DOHH2 (cell line): ENCODE data around the gene C1QTNF2.
"Not testable (repeated sequence)": the region's sequence is repeated elsewhere in the genome, so short reads cannot be mapped to it uniquely, and the experiment has no call there.

Source experiments
- H3F3A ChIP-seq: fragments of 200-600 bp; sonication (generic), shearing (Covaris generic); 2 replicates; pipeline ENCODE4 v1.6.0; 2016; ENCODE audit warnings: antibody characterized with exemption, mild to moderate bottlenecking; ENCODE audit not compliant: control insufficient read depth, insufficient read depth
- H3K27ac ChIP-seq: fragments of 200-600 bp; sonication (generic); 2 replicates; pipeline ENCODE4 v1.5.1; 2014; ENCODE audit warnings: low read depth, mild to moderate bottlenecking, low read length, moderate library complexity
- H3K27me3 ChIP-seq: fragments of 200-600 bp; sonication (generic); 2 replicates; pipeline ENCODE4 v1.6.1; 2014; ENCODE audit warnings: mild to moderate bottlenecking, low read length, mixed read lengths; ENCODE audit not compliant: control insufficient read depth
- H3K36me3 ChIP-seq: fragments of 200-600 bp; sonication (generic); 2 replicates; pipeline ENCODE4 v1.6.1; 2014; ENCODE audit warnings: mild to moderate bottlenecking, low read length, moderate library complexity, mixed read lengths; ENCODE audit not compliant: control insufficient read depth
- H3K4me1 ChIP-seq: fragments of 200-600 bp; sonication (generic); 2 replicates; pipeline ENCODE4 v1.6.1; 2014; ENCODE audit warnings: mild to moderate bottlenecking, low read length, mixed read lengths; ENCODE audit not compliant: control insufficient read depth
- H3K4me2 ChIP-seq: fragments of 200-600 bp; sonication (generic); 2 replicates; pipeline ENCODE4 v1.6.0; 2014; ENCODE audit warnings: mild to moderate bottlenecking, low read length, moderate library complexity
- H3K4me3 ChIP-seq: fragments of 200-600 bp; sonication (generic); 2 replicates; pipeline ENCODE4 v1.5.1; 2014; ENCODE audit warnings: mild to moderate bottlenecking, low read length, mixed read lengths
- H3K79me2 ChIP-seq: fragments of 200-600 bp; sonication (generic); 2 replicates; pipeline ENCODE4 v1.6.1; 2014; ENCODE audit warnings: mild to moderate bottlenecking, low read length, mixed read lengths; ENCODE audit not compliant: control insufficient read depth
- H3K9me2 ChIP-seq: fragments of 200-600 bp; sonication (generic); replicated peaks from 2 replicates; pipeline ENCODE4 v1.6.1; 2014; ENCODE audit warnings: mild to moderate bottlenecking, low read length, mixed read lengths; ENCODE audit not compliant: control insufficient read depth
- H3K9me3 ChIP-seq: fragments of 200-600 bp; sonication (generic); 2 replicates; pipeline ENCODE4 v1.6.1; 2014; ENCODE audit warnings: antibody characterized with exemption, low read length, mixed read lengths; ENCODE audit not compliant: control insufficient read depth, insufficient read depth
- H4K20me1 ChIP-seq: fragments of 200-600 bp; sonication (generic); 2 replicates; pipeline ENCODE4 v1.6.0; 2014; ENCODE audit warnings: low read depth, mild to moderate bottlenecking, antibody characterized with exemption, low read length, moderate library complexity; ENCODE audit not compliant: control insufficient read depth, insufficient read depth
- EZH2phosphoT487 ChIP-seq: fragments of 200-600 bp; sonication (generic); IDR thresholded peaks from 2 replicates; pipeline ENCODE4 v1.6.1; 2017; ENCODE audit warnings: borderline replicate concordance, mild to moderate bottlenecking, antibody characterized with exemption, low read length, moderate library complexity, mixed read lengths
- TF ChIP-seq, protein P1 (sequence below): fragments of 200-600 bp; sonication (generic); IDR thresholded peaks from one replicate; pipeline ENCODE4 v1.5.1; 2014; ENCODE audit warnings: antibody characterized with exemption, mild to moderate bottlenecking, low read depth, low read length; ENCODE audit not compliant: poor library complexity, severe bottlenecking

The C1QTNF2 gene

DNA sequence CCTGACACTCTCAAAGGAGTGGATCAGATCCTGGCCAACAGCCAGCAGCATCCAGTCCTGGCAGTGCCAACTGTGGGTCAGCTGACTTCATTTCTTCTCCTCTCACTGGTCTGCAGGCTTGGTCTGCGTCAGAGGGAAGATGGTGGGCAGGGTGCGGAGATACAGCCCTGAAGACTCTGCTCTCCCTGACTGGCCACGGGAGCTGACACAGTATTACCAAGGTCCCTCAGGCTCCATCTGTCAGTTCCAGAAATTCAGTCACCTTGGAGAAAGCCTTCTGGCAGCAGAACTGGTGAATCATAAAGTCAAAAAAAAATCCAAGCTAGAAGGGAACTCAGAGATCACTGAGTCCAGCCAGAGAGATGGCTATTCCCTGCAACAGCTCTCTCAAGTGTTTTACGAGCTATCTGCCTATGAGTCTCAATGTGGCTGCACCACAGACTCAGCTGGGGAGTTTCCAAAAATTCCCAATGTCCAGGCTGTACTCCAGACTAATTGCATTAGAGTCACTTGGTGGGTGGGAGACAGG lies 27.9 kb downstream of the C1QTNF2 start:
- no peaks in the 10 kb centered on the region for H3F3A ChIP-seq

DNA sequence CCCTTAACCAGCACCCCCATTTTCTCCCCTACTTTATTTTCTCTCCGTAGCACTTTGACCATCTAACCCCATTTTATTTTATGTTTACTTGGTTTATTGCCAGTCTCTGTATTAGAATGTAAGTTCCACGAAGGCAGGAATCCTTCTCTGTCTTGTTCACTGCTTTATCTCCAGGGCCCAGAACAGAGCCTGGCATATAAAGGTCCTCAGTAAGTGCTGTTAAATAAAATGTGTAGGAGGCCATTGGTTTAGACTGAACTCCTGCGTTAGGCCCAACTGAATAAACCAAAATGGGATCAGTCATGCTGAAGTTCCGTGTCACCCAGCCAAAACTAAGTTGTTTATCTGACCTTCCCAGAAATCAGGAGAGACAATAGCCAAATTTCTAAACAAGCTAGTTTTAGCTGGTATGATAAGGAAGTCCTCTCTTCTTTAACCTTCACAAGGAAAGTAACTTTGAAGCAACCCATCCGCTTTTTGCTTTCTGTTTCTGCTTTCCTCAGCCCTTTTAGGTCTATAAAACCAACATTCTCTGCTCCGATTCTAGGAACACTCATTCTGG lies 29.0 kb downstream of the C1QTNF2 start:
- TF ChIP-seq EZH2phosphoT487 = no peak
- TF ChIP-seq, protein P1, sequence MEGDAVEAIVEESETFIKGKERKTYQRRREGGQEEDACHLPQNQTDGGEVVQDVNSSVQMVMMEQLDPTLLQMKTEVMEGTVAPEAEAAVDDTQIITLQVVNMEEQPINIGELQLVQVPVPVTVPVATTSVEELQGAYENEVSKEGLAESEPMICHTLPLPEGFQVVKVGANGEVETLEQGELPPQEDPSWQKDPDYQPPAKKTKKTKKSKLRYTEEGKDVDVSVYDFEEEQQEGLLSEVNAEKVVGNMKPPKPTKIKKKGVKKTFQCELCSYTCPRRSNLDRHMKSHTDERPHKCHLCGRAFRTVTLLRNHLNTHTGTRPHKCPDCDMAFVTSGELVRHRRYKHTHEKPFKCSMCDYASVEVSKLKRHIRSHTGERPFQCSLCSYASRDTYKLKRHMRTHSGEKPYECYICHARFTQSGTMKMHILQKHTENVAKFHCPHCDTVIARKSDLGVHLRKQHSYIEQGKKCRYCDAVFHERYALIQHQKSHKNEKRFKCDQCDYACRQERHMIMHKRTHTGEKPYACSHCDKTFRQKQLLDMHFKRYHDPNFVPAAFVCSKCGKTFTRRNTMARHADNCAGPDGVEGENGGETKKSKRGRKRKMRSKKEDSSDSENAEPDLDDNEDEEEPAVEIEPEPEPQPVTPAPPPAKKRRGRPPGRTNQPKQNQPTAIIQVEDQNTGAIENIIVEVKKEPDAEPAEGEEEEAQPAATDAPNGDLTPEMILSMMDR = no peak
- Histone ChIP-seq H3K27me3 (0 out of 2 replicates have a peak, but pooled peaks cover 3% of the 10 kb centered on the region), H4K20me1 (no peaks in the 10 kb centered on the region), H3K79me2 (no peaks in the 10 kb centered on the region), H3K4me2 (no peak overlapping the region), H3K36me3 (no peaks in the 10 kb centered on the region), H3K4me1 (no peaks in the 10 kb centered on the region), H3K9me3 (no peaks in the 10 kb centered on the region), H3K27ac (no peak overlapping the region), H3K9me2 (no peaks in the 10 kb centered on the region), H3K4me3 (no peak overlapping the region), H3F3A (no peaks in the 10 kb centered on the region)

More for the DNA sequence above, 27.9 kb downstream of the C1QTNF2 start:
- Histone ChIP-seq H3K9me2 (no peaks in the 10 kb centered on the region), H4K20me1 (no peaks in the 10 kb centered on the region), H3K36me3 (no peaks in the 10 kb centered on the region), H3K9me3 (no peaks in the 10 kb centered on the region), H3K4me2 (no peak overlapping the region), H3K79me2 (no peaks in the 10 kb centered on the region), H3K4me3 (no peak overlapping the region), H3K27ac (no peak overlapping the region), H3K4me1 (no peaks in the 10 kb centered on the region), H3K27me3 (0 out of 2 replicates have a peak, but pooled peaks cover 3% of the 10 kb centered on the region)
- TF ChIP-seq, protein P1 = no peak
- TF ChIP-seq EZH2phosphoT487 = no peak

DNA sequence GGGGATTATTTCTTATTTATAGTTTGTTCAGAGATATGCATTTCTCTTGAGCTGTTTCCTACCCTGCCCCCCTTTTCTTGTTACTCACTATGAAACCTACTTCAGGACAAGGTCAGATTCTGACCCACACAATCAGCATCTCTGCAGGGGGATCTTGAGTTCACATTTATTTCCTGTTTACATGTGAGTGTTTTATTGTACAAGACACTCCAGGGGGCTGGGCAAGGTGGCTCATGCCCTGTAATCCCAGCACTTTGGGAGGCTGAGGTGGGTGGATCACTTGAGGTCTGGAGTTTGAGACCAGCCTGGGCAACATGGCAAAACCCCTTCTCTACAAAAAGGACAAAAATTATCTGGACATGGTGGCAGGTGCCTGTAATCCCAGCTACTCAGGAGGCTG lies 29.9 kb downstream of the C1QTNF2 start:
- not testable (repeated sequence) for H3K4me3 ChIP-seq, H3K79me2 ChIP-seq, H3K36me3 ChIP-seq

DNA sequence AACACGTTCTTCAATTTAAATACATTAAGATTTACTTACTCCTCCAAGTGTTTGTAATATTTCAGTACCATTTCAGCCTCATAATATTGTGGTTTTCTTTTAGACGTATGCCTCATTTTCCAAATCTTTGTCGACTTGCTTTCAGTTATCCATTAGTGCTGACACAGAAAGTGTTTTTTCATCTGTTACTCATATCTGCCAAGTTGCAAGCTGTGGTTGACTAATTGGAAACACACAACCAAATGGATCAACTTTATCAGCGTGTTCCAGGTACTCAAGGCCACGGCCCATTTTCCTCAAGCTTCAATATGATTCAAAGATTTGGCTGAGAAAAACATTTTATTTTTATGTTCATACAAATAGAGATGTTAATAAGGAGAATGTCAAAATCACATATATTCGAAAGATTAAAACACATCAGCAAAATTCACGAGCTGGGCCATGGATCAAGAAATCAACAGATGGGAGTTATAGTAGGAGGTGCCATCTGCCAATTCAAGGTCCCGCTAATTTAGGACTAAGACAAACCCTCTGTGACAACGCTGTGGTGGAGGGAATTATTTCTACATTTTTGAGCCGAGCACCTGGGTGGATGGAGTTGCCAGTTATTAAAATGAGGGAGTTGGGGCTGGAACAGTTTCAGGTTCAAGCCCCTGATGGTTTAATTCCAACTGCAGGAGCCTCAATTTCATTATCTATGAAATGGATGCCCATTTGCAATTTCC lies 30.9 kb downstream of the C1QTNF2 start:
- Histone ChIP-seq H3K9me2 (no peaks in the 10 kb centered on the region), H3K79me2 (no peaks in the 10 kb centered on the region), H3K4me1 (no peaks in the 10 kb centered on the region), H3F3A (no peaks in the 10 kb centered on the region), H3K4me2 (no peak overlapping the region), H4K20me1 (no peaks in the 10 kb centered on the region), H3K4me3 (no peak overlapping the region), H3K9me3 (no peaks in the 10 kb centered on the region), H3K27ac (no peak overlapping the region), H3K27me3 (0 out of 2 replicates have a peak, but pooled peaks cover 3% of the 10 kb centered on the region), H3K36me3 (no peaks in the 10 kb centered on the region)
- no peak for TF ChIP-seq EZH2phosphoT487
- TF ChIP-seq, protein P1 = no peak

More for the DNA sequence above, 29.9 kb downstream of the C1QTNF2 start:
- not testable (repeated sequence) for H3K9me2 ChIP-seq, H3K27ac ChIP-seq, H4K20me1 ChIP-seq, H3F3A ChIP-seq, H3K4me1 ChIP-seq, H3K27me3 ChIP-seq, H3K9me3 ChIP-seq, H3K4me2 ChIP-seq

DNA sequence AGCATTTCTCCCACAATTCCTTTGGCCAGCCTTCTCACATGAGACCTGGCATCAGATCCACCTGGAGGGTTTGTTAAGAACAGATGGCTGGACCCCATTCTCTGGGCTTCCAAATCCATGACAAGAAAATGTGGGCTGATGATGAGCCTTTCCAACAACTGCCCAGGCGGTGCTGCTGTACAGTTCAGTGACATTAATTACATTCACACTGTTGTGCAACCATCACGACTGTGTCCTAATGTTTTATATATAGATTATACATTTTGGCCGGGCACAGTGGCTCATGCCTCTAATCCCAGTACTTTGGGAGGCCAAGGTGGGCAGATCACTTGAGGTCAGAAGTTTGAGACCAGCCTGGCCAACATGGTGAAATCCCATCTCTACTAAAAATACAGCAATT lies 35.7 kb downstream of the C1QTNF2 start:
- H3K36me3 ChIP-seq, H3K4me2 ChIP-seq, H3F3A ChIP-seq, H3K27ac ChIP-seq, H3K79me2 ChIP-seq, H3K27me3 ChIP-seq, H3K4me1 ChIP-seq, H3K4me3 ChIP-seq, H3K9me2 ChIP-seq, H3K9me3 ChIP-seq, H4K20me1 ChIP-seq: not testable (repeated sequence)
